ENCODE data around the gene PPP4R3B. TPM values are rescaled to one million over a fixed set of nuclear protein-coding genes. Genes with fewer than 3 reads are reported as not detected.
"Not testable (repeated sequence)": the region's sequence is repeated elsewhere in the genome, so short reads cannot be mapped to it uniquely, and the experiment has no call there.

Gene PPP4R3B
- total and polyA plus RNA-seq, 4 donors, result 17.4 to 57.7 (median 30.9) TPM

DNA sequence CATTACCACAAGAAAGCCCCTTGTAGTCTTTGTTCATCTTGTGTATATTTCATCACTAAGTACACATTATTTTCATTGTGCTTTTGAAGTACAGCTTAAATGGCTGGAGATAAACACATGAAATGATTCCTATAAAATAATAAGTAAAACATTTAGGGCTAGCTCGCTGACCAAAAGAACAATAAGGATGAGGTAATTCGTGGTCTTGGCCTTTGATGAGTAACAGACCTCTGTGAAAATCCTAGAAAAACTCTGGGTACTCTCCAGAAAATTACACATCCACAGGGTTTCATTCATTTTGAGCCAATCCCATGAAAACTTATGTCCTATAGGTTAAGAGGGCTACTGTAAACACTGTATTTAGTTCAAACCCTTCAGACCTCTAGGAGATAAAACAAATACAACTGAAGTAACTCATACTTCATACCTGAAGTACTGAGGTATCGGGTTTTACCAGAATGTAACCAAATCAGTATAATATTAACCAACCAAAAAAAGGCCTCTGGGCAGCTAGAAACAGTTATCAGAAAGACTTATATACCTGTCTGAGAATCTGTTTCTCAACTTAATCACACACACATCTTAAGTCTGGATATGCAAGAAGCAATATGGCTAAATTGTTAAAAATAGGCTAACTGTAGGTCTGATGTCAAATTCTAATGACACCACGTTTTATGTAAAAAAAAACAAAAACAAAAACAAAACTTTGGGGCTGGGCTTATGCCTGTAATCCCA, 66.9 kb downstream of the PPP4R3B start:
- Histone ChIP-seq H3K27ac (ENCODE audit: low read depth in 1 of 2, low read length in 2 of 2) (no peak overlapping the region), H3K36me3 (ENCODE audit: control insufficient read depth in 4 of 4, insufficient read depth in 3 of 4, low read depth in 1 of 4, low read length in 3 of 4) (peaks cover 4 to 24% (median 16%) of the 10 kb centered on the region in 4 donors), H3K9me3 (ENCODE audit: control insufficient read depth in 4 of 4, low read length in 3 of 4) (no peaks in the 10 kb centered on the region), H3K4me1 (ENCODE audit: control insufficient read depth in 4 of 4, insufficient read depth in 4 of 4, low read length in 3 of 4) (no peaks in the 10 kb centered on the region), H3K27me3 (ENCODE audit: control insufficient read depth in 4 of 4, insufficient read depth in 4 of 4, low read length in 3 of 4) (no peaks in the 10 kb centered on the region), H3K4me3 (ENCODE audit: low read depth in 1 of 3, low read length in 3 of 3) (no peak overlapping the region), H3K9ac (ENCODE audit: low read depth in 1 of 2, low read length in 2 of 2) (no peak overlapping the region)
- TF ChIP-seq JUND (IDR thresholded peaks at IDR 0.05) (no peak), FOXA2 (IDR thresholded peaks at IDR 0.05) (no peak), HNF4G (IDR thresholded peaks at IDR 0.05) (no peak), TAF1 (conservative IDR thresholded peaks at IDR 0.05) (no peak), HNF4A (conservative IDR thresholded peaks at IDR 0.05) (no peak), YY1 (IDR thresholded peaks at IDR 0.05) (no peak), GABPA (IDR thresholded peaks at IDR 0.05 in 1 of 2, conservative IDR thresholded peaks at IDR 0.05 in 1 of 2) (no peak)
- TF ChIP-seq, protein P1, sequence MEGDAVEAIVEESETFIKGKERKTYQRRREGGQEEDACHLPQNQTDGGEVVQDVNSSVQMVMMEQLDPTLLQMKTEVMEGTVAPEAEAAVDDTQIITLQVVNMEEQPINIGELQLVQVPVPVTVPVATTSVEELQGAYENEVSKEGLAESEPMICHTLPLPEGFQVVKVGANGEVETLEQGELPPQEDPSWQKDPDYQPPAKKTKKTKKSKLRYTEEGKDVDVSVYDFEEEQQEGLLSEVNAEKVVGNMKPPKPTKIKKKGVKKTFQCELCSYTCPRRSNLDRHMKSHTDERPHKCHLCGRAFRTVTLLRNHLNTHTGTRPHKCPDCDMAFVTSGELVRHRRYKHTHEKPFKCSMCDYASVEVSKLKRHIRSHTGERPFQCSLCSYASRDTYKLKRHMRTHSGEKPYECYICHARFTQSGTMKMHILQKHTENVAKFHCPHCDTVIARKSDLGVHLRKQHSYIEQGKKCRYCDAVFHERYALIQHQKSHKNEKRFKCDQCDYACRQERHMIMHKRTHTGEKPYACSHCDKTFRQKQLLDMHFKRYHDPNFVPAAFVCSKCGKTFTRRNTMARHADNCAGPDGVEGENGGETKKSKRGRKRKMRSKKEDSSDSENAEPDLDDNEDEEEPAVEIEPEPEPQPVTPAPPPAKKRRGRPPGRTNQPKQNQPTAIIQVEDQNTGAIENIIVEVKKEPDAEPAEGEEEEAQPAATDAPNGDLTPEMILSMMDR (IDR thresholded peaks at IDR 0.05; ENCODE audit: low read depth, low read length, missing input control), result no peak
- TF ChIP-seq, protein P2, sequence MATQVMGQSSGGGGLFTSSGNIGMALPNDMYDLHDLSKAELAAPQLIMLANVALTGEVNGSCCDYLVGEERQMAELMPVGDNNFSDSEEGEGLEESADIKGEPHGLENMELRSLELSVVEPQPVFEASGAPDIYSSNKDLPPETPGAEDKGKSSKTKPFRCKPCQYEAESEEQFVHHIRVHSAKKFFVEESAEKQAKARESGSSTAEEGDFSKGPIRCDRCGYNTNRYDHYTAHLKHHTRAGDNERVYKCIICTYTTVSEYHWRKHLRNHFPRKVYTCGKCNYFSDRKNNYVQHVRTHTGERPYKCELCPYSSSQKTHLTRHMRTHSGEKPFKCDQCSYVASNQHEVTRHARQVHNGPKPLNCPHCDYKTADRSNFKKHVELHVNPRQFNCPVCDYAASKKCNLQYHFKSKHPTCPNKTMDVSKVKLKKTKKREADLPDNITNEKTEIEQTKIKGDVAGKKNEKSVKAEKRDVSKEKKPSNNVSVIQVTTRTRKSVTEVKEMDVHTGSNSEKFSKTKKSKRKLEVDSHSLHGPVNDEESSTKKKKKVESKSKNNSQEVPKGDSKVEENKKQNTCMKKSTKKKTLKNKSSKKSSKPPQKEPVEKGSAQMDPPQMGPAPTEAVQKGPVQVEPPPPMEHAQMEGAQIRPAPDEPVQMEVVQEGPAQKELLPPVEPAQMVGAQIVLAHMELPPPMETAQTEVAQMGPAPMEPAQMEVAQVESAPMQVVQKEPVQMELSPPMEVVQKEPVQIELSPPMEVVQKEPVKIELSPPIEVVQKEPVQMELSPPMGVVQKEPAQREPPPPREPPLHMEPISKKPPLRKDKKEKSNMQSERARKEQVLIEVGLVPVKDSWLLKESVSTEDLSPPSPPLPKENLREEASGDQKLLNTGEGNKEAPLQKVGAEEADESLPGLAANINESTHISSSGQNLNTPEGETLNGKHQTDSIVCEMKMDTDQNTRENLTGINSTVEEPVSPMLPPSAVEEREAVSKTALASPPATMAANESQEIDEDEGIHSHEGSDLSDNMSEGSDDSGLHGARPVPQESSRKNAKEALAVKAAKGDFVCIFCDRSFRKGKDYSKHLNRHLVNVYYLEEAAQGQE (IDR thresholded peaks at IDR 0.05), result no peak
- 90% methylated on average over 4 of the region's 4 CpGs for WGBS
- no peak for DNase-seq (ENCODE audit: low spot score)

DNA sequence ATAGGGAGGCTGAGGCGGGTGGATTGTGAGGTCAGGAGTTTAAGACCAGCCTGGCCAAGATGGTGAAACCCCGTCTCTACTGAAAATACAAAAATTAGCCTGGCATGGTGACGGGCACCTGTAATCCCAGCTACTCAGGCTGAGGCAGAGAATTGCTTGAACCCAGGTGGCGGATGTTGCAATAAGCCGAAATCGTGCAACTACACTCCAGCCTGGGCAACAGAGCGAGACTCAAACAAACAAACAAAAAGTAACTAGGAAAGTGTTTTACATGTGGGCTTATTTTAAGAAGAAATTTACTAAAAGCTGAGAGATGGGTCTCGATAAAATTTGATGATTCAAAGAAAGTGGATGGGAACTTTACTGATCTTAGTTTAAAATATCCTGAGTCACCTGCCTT, 69.7 kb downstream of the PPP4R3B start:
- H3K27ac ChIP-seq (ENCODE audit: low read depth in 1 of 2, low read length in 2 of 2); H3K4me1 ChIP-seq (ENCODE audit: control insufficient read depth in 4 of 4, insufficient read depth in 4 of 4, low read length in 3 of 4); DNase-seq (ENCODE audit: low spot score); H3K27me3 ChIP-seq (ENCODE audit: control insufficient read depth in 4 of 4, insufficient read depth in 4 of 4, low read length in 3 of 4); H3K9me3 ChIP-seq (ENCODE audit: control insufficient read depth in 4 of 4, low read length in 3 of 4); H3K9ac ChIP-seq (ENCODE audit: low read depth in 1 of 2, low read length in 2 of 2); H3K4me3 ChIP-seq (ENCODE audit: low read depth in 1 of 3, low read length in 3 of 3): not testable (repeated sequence)
- H3K36me3 ChIP-seq (ENCODE audit: control insufficient read depth in 4 of 4, insufficient read depth in 3 of 4, low read depth in 1 of 4, low read length in 3 of 4), result peaks cover 4 to 22% (median 14%) of the 10 kb centered on the region in 4 donors
- WGBS, result 92% methylated on average over 8 of the region's 8 CpGs

DNA sequence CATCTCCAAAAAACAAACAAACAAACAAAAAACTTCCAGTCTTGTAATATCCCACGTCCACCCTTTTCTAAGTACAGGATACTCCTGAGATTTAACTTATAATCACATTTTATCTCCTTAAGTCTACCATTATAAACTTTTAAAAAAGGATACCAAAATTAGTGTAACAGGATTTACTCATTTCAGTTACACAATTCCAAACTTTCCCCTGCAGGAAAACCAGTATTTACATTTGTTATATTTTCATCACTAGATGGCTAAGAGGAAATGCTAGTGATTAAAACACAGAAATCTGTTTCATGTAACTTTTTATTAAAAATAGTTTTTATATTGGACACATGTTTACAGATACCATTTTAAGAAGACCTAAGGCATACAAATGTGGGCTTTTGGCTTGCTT, 70.4 kb downstream of the PPP4R3B start:
- Histone ChIP-seq H3K9me3 (ENCODE audit: control insufficient read depth in 4 of 4, low read length in 3 of 4) (no peaks in the 10 kb centered on the region), H3K27me3 (ENCODE audit: control insufficient read depth in 4 of 4, insufficient read depth in 4 of 4, low read length in 3 of 4) (no peaks in the 10 kb centered on the region), H3K4me1 (ENCODE audit: control insufficient read depth in 4 of 4, insufficient read depth in 4 of 4, low read length in 3 of 4) (no peaks in the 10 kb centered on the region), H3K4me3 (ENCODE audit: low read depth in 1 of 3, low read length in 3 of 3) (no peak overlapping the region), H3K9ac (ENCODE audit: low read depth in 1 of 2, low read length in 2 of 2) (no peak overlapping the region), H3K36me3 (ENCODE audit: control insufficient read depth in 4 of 4, insufficient read depth in 3 of 4, low read depth in 1 of 4, low read length in 3 of 4) (peaks cover 4 to 22% (median 15%) of the 10 kb centered on the region in 4 donors), H3K27ac (ENCODE audit: low read depth in 1 of 2, low read length in 2 of 2) (no peak overlapping the region)
- TF ChIP-seq JUND (IDR thresholded peaks at IDR 0.05) (no peak), EGR1 (IDR thresholded peaks at IDR 0.05; ENCODE audit: low read depth in 2 of 2) (no peak)
- WGBS, result 89% methylated on average over 1 of the region's 1 CpG
- no peak for DNase-seq (ENCODE audit: low spot score)
